Heart left ventricle (tissue), 13 donors: ENCODE data around the gene NKTR.

Experiments
- POLR2A ChIP-seq, 2 donors: fragments of 450-650 bp; IDR thresholded peaks; one replicate each; pipeline ENCODE4 v1.6.1; 2017; ENCODE audit warnings: antibody characterized with exemption in 2 of 2, mild to moderate bottlenecking in 2 of 2, moderate library complexity in 2 of 2
- TF ChIP-seq, protein P1 (sequence below), 12 donors: fragments of 200-600 bp; sonication (generic) in 4 of 12; IDR thresholded peaks; one replicate each; pipeline versions ENCODE4 v1.5.0 to v1.8.0; 2018 to 2022; ENCODE audit warnings: antibody characterized with exemption in 12 of 12, mild to moderate bottlenecking in 5 of 12
- donor health status: ischemic (EF 13 %, LVEDD 7.1; RV severe dilation, severe dysfunction).
- donor health status: DM: no; HTN: yes; CAD: no.
- donor health status: DM: no; HTN: no; CAD: no.
- donor health status: ischemic (EF 25% LVEDD 6.9; RV normal size, moderate dysfunction).
- donor health status: ischemic (EF 25% LVEDD 5.7; RV mildly dilated, moderate dysfunction).
- donor health status: ischemic (EF 35%, LVEDD 5.7; RV mildly dilated, moderate dysfunction).
- donor health status: nonischemic (EF 11% LVEDD 7.7; RV severe dilation, severe dysfunction).
- donor health status: DM: yes; HTN: yes; CAD: no.
- donor health status: PGD.
- donor health status: ischemic (EF 29% LVEDD 5.4; RV normal size, mild dysfunction).
- donor health status: nonischemic (EF 23%, LVEDD 6.1; RV moderate dilation, normal function).

- TF ChIP-seq, protein P1, sequence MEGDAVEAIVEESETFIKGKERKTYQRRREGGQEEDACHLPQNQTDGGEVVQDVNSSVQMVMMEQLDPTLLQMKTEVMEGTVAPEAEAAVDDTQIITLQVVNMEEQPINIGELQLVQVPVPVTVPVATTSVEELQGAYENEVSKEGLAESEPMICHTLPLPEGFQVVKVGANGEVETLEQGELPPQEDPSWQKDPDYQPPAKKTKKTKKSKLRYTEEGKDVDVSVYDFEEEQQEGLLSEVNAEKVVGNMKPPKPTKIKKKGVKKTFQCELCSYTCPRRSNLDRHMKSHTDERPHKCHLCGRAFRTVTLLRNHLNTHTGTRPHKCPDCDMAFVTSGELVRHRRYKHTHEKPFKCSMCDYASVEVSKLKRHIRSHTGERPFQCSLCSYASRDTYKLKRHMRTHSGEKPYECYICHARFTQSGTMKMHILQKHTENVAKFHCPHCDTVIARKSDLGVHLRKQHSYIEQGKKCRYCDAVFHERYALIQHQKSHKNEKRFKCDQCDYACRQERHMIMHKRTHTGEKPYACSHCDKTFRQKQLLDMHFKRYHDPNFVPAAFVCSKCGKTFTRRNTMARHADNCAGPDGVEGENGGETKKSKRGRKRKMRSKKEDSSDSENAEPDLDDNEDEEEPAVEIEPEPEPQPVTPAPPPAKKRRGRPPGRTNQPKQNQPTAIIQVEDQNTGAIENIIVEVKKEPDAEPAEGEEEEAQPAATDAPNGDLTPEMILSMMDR (IDR thresholded peaks at IDR 0.05) = no peak
- TF ChIP-seq POLR2A (IDR thresholded peaks at IDR 0.05) = no peak
Observed at GRCh38 chr3:42681361-42682038, 81.0 kb downstream of the NKTR start.
